ENCODE measurements around the gene GID8.

GID8 gene

DNA sequence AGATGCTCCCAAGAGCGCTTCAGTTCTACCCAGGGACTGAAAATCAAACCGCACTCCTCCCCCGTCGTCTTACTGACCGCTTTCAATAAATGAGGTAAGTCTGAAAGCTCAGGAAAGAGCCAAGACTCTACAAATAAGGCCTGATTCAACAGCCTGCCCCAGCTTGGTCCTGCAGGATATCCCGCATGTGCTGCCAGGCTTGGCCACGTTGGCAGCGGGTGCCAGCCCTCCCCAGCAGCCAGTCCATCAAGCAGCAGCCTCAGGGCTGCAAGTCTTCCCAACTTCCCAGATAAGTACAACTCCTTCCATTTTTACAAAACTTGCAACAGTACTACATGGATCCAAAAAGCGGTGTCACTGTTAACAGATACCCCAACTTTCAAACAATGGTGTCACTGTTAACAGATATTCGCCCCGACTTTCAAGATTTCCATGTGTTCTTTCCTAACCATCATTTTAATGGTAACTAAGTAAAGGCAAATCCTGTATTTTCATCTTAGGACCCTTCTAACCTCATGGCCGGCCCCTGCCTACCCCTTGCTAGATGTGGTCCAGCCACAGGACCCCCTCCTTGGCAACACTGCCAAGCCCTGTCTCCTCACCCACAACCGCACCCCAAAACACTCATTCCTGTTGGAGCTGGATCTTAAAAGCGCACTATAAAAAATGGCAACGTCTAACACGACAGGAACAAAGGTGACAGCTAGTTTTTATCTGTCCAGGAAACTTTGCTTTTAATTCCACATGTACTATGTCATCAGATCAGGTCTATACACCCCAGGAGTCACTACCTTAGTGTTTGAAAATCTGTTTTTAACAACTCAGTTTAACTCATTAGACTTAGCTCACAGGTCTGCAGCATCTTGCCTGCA is 39.6 kb upstream of the GID8 start:
- TF ChIP-seq, protein P1, sequence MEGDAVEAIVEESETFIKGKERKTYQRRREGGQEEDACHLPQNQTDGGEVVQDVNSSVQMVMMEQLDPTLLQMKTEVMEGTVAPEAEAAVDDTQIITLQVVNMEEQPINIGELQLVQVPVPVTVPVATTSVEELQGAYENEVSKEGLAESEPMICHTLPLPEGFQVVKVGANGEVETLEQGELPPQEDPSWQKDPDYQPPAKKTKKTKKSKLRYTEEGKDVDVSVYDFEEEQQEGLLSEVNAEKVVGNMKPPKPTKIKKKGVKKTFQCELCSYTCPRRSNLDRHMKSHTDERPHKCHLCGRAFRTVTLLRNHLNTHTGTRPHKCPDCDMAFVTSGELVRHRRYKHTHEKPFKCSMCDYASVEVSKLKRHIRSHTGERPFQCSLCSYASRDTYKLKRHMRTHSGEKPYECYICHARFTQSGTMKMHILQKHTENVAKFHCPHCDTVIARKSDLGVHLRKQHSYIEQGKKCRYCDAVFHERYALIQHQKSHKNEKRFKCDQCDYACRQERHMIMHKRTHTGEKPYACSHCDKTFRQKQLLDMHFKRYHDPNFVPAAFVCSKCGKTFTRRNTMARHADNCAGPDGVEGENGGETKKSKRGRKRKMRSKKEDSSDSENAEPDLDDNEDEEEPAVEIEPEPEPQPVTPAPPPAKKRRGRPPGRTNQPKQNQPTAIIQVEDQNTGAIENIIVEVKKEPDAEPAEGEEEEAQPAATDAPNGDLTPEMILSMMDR (IDR thresholded peaks at IDR 0.05; ENCODE audit: insufficient read depth, low read depth, low read length, missing control alignments): no peak
- no peak overlapping the region for H3K4me3 ChIP-seq (ENCODE audit: low read length)
- peak; percentile 39 for DNase-seq (ENCODE audit: low read depth)

DNA sequence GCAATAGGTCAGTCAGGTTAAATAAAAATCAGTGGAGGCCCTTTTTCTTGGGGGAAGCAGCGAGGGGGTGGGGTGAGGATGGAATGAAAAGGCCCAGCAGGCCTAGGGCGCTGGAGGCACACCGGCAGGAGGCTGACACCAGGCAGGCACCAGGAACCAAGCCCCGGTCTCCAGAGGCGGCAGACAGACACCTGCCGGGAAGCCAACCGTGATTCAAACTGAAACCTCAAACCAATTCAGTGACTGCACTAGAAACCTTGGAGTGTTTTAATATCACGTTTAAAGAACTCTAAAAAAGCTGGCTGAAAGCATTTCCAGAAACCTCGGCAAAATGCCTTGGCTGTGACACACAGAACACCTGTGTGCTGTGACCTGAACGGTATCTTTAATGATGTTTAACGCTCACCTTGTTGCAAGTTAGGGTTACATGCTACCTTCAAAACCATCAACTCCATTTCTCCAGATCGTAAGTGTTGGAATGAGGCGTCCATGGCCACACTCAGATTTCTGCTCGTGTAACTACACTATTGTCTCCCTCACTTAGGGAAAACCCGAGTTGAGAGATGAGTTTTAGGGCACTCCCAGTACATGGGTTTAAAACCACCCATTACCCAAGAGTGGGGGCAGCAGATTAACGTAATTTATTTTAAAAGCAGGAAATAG is 38.8 kb upstream of the GID8 start:
- TF ChIP-seq, protein P1 (IDR thresholded peaks at IDR 0.05; ENCODE audit: insufficient read depth, low read depth, low read length, missing control alignments): no peak
- H3K4me3 ChIP-seq (ENCODE audit: low read length): no peak overlapping the region
- DNase-seq (ENCODE audit: low read depth): no peak

DNA sequence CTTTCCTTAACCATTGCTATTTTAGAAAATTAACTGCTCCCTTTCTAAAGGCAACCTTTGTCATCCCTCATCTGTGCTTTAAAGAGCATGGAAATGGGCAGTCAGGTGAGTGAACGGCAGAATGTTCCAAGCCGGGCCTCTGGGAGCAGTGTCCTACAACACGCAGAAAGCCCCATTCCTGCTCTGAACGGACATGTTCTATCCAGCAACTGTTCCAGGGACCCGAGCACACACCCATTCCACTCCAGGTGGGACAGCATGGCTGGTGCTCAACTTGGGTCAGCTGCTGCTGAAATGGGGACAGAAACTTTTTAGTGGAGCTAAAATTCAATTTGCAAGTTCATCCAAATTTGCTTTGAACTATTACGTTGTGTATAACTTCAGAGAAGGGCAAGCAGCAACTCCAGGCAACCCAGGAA is 38.3 kb upstream of the GID8 start:
- no peak overlapping the region for H3K4me3 ChIP-seq (ENCODE audit: low read length)
- peak; percentile 48 for DNase-seq (ENCODE audit: low read depth)

DNA sequence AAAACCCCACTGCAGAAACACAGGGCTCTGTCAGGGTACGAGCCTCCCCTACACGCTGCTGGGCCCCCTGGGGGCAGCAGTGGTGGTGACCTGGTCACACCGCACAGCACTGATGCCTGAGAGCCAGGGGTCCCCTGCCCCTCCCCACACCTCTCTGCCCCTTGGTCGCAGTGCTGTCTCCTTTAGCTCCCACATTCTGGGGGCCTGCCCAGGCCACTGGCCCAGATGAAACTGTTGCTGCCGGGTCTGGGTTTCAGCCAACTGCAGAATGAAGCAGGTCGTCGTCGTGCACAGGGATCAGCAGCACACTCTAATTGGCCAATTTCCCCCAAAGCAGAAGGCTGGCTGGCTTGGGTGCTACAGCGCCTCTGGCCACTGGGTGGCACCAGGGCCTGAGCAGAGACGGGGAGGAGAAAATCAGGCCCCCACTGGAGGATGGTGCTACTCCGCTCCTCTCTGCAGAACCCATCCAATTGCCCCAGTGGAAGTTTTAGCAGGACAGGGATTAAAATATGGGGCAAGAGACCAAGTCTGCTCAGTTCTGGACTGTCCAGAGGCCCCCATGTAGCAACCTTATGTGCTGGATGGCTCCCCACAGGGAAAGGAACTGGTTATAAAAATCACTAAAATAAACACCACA is 37.8 kb upstream of the GID8 start:
- peak overlapping the region; percentile 26 for H3K4me3 ChIP-seq (ENCODE audit: low read length)
- TF ChIP-seq, protein P1 (IDR thresholded peaks at IDR 0.05; ENCODE audit: insufficient read depth, low read depth, low read length, missing control alignments): peak; percentile 91
- peak; percentile 78 for DNase-seq (ENCODE audit: low read depth)

More for the DNA sequence above, 38.3 kb upstream of the GID8 start:
- TF ChIP-seq, protein P1 (IDR thresholded peaks at IDR 0.05; ENCODE audit: insufficient read depth, low read depth, low read length, missing control alignments): peak; percentile 50

DNA sequence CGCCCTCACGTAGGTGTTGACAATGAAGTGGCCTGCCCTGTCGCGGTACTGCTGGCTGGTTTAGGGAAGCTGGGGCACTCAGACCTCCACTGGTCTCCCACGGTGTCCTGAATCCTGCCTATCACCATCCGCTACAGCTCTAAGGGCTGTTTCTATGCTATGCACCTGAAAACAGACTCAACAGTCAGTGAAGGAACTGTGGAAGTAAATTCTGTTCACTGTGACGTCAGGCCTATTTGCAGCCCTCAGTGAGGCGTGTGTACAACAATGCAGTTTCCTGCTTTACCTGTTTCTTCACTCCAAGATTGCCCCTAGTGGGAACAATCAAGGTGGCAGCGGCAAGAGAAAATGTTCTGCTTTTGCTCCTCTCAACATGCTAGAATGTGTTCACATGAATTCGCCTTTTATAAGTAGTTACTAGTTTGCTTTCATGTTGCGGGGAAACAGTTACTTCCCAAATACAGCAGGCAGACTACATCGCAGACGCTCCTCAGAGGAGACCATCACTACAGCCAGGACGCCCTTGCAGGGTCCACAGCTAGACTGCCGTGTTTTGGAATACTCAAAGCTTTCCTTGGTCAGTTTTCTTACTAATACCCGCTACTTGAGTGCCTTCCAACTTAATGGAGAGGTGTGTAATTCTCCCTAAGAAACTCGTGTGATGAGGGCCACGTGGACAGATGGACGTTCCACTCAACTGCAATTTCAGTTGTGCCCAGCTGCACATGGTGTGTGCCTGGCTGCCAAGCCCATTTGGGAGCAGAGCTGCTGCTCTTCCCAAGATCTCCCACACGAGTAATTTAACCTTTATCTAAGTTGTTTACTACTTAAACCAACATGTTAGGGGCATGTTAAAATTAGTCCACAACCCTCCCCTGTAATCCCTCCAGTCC is 37.0 kb upstream of the GID8 start:
- H3K4me3 ChIP-seq (ENCODE audit: low read length): peak overlapping the region; percentile 26
- peak; percentile 90 for DNase-seq (ENCODE audit: low read depth)
- TF ChIP-seq, protein P1 (IDR thresholded peaks at IDR 0.05; ENCODE audit: insufficient read depth, low read depth, low read length, missing control alignments): peak; percentile 67

DNA sequence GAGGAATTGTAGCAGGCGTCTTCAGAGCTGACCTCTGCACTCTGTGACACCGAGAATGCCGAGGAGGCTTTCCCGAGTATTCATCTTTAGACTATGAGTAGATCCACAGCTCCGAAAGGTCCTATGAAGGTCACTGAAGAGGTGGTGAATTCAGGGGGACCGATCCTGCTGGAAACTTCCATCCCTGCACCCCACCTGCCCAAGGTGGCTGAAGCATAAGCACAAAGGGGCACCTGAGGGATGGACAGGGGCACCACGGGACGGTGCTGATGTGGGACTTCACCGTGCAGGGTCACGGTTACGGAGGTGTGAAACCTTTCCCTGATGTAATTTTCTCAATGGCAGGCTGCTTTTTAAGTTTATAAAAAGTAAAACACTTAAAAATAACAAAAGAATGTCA is 36.1 kb upstream of the GID8 start:
- H3K4me3 ChIP-seq (ENCODE audit: low read length): no peak overlapping the region
- TF ChIP-seq, protein P1 (IDR thresholded peaks at IDR 0.05; ENCODE audit: insufficient read depth, low read depth, low read length, missing control alignments): no peak
- DNase-seq (ENCODE audit: low read depth): no peak

Measured in epithelial cell of esophagus (primary cell).